IPS DF 6.9 (cell line): ENCODE measurements around the gene PPIE.

Source experiments
- DNase-seq: peaks from one replicate; pipeline ENCODE4 v3.0.0-alpha.2; 2013; ENCODE audit warnings: low read depth, low spot score
- H3K27ac ChIP-seq: one replicate; pipeline ENCODE4 v1.5.1; 2013; ENCODE audit warnings: low read length, control low read depth
- H3K27me3 ChIP-seq: 2 replicates; pipeline ENCODE4 v1.6.1; 2013; ENCODE audit warnings: mild to moderate bottlenecking, low read length; ENCODE audit not compliant: control insufficient read depth, insufficient read depth
- H3K36me3 ChIP-seq: 2 replicates; pipeline ENCODE4 v1.6.1; 2013; ENCODE audit warnings: low read length; ENCODE audit not compliant: control insufficient read depth, insufficient read depth
- H3K4me1 ChIP-seq: 2 replicates; pipeline ENCODE4 v1.6.1; 2013; ENCODE audit warnings: low read length; ENCODE audit not compliant: control insufficient read depth, insufficient read depth
- H3K4me3 ChIP-seq: 2 replicates; pipeline ENCODE4 v1.5.1; 2013; ENCODE audit warnings: mild to moderate bottlenecking, low read length
- H3K9me3 ChIP-seq: 2 replicates; pipeline ENCODE4 v1.6.1; 2013; ENCODE audit warnings: low read length, inconsistent platforms; ENCODE audit not compliant: control insufficient read depth, insufficient read depth
- WGBS: extraction: QIAGEN DNeasy Blood & Tissue Kit; methylation state at CpG from one replicate; pipeline ENCODE4 v1.1.7; 2013; ENCODE audit warnings: mixed read lengths, missing lambda C conversion rate; ENCODE audit not compliant: insufficient read length, insufficient coverage; 5-methylcytosine and 5-hydroxymethylcytosine counted together

PPIE gene

DNA sequence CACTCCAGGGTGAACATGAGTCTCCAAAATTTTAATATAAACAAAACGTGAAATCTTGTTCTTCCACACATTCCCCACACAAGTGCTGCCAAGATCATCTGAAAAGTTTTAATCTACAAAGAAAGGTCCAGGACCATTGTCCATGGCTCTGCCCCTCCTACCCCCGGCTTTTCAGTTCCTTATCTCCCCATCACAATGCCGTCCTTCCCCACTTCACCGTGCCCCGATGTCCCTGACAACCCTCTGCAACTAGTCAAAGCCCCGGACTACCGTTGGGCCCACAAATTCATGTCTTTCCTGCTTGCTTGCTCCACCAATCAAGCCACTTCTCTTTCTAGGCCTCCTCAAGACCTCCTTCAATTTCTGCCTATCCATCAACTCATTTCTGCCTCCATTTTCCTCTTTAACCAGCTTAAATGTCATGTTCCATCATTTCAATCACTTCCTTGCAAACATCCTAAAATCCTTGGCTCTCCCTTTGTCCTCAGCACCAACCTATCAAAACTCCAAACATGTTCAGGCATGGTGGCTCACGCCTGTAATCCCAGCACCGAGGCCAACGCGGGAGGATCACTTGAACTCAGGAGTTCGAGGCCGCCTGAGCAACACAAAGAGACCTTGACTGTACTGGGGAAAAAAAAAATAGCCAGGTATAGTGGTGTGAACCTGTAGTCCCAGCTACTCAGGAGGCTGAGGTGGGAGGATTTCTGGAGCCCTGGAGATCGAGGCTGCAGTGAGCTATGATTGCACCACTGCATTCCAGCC is 64.0 kb downstream of the PPIE start:
- no CpG with 5 or more reads among the region's 14 CpGs for WGBS
- Histone ChIP-seq H3K4me3 (no peak overlapping the region), H3K36me3 (no peaks in the 10 kb centered on the region), H3K27me3 (no peaks in the 10 kb centered on the region), H3K9me3 (no peaks in the 10 kb centered on the region), H3K4me1 (no peaks in the 10 kb centered on the region), H3K27ac (no peak overlapping the region)
- DNase-seq: no peak

- Histone ChIP-seq H3K27me3 (no peaks in the 10 kb centered on the region), H3K9me3 (no peaks in the 10 kb centered on the region), H3K27ac (no peak overlapping the region), H3K4me3 (no peak overlapping the region), H3K4me1 (no peaks in the 10 kb centered on the region), H3K36me3 (no peaks in the 10 kb centered on the region)
- DNase-seq: no peak
- no CpG with 5 or more reads among the region's 2 CpGs for WGBS
Measured at GRCh38 chr1:39805385-39805784, 66.7 kb downstream of the PPIE start.

DNA sequence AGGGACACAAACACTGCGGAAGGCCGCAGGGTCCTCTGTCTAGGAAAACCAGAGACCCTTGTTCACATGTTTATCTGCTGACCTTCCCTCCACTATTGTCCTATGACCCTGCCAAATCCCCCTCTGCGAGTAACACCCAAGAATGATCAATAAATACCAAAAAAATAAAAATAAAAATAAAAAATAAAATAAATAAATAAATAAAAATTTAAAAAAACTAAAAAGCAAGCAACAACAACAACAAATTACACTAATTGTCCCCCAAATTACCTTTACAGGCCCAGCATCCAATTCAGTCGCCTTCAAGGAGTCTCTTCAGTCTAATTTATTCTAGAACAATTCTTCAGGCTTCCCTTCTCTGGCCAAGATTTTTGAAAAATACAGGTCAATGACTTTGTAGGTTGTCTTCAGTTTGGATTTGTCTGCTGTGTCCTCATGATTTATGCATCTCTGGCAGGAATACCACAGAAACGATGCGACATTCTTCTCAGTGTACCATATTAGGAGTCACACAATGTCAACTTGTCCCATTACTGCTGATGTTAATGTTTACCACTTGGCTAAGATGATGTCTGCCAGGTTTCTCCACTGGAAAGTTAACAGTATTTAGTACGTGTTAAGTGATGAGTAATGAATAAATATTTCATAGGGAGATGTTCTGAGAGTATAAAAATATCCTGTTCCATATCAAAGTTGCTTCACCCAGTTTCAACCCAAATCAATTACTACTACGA is 70.3 kb downstream of the PPIE start:
- Histone ChIP-seq H3K4me1 (no peaks in the 10 kb centered on the region), H3K9me3 (no peaks in the 10 kb centered on the region), H3K4me3 (no peak overlapping the region), H3K27me3 (no peaks in the 10 kb centered on the region), H3K27ac (no peak overlapping the region), H3K36me3 (no peaks in the 10 kb centered on the region)
- DNase-seq: no peak
- WGBS: no CpG with 5 or more reads among the region's 8 CpGs

- Histone ChIP-seq H3K9me3 (no peaks in the 10 kb centered on the region), H3K4me3 (no peak overlapping the region), H3K36me3 (no peaks in the 10 kb centered on the region), H3K27ac (no peak overlapping the region), H3K27me3 (no peaks in the 10 kb centered on the region), H3K4me1 (no peaks in the 10 kb centered on the region)
- WGBS: no CpG with 5 or more reads among the region's 3 CpGs
- DNase-seq: no peak
Measured at GRCh38 chr1:39812913-39813312, 74.2 kb downstream of the PPIE start.
